Left lung (tissue), 10 donors: ENCODE data around the gene HUS1B. TPM values are rescaled to one million over a fixed set of nuclear protein-coding genes. Genes with fewer than 3 reads are reported as not detected.

Experiments
- ATAC-seq: fragments of 200-7000 bp; cut with Tn5 transposase; one replicate; pipeline ENCODE4 v1.9.1; 2020; ENCODE audit warnings: moderate library complexity
- DNase-seq, 4 donors: peaks; one replicate each; pipeline ENCODE4 v3.0.0-alpha.2; 2013 to 2020
- H3K27ac ChIP-seq, 2 donors: fragments of 200-600 bp; sonication (generic) in 1 of 2; one replicate each; pipeline versions ENCODE4 v1.5.0 to v1.8.0; 2020 to 2021
- H3K27me3 ChIP-seq, 2 donors: fragments of 200-600 bp; sonication (generic) in 1 of 2; one replicate each; pipeline versions ENCODE4 v1.5.0 to v1.8.0; 2020 to 2021
- H3K36me3 ChIP-seq, 2 donors: fragments of 200-600 bp; sonication (generic) in 1 of 2; one replicate each; pipeline versions ENCODE4 v1.5.0 to v1.8.0; 2020 to 2021
- H3K4me1 ChIP-seq, 2 donors: fragments of 200-600 bp; one replicate each; pipeline ENCODE4 v1.8.0; 2021
- H3K4me3 ChIP-seq, 2 donors: fragments of 200-600 bp; sonication (generic) in 1 of 2; one replicate each; pipeline versions ENCODE4 v1.5.0 to v1.8.0; 2020 to 2021; ENCODE audit warnings: mild to moderate bottlenecking in 1 of 2
- H3K9me3 ChIP-seq, 2 donors: fragments of 200-600 bp; sonication (generic) in 1 of 2; one replicate each; pipeline versions ENCODE4 v1.5.0 to v1.8.0; 2020 to 2021
- CTCF ChIP-seq, 2 donors: fragments of 200-600 bp; sonication (generic) in 1 of 2; IDR thresholded peaks; one replicate each; pipeline versions ENCODE4 v1.5.0 to v1.8.0; 2021; ENCODE audit warnings: antibody characterized with exemption in 2 of 2
- intact Hi-C, 2 donors: fragments of 100-400 bp; cut with DNase I; formaldehyde crosslinking; loops; one replicate each; pipeline versions ENCODE4 v1.11.2 to v1.14.2; 2022
- polyA plus RNA-seq, 6 donors: library from polyadenylated mRNA; unstranded; fragments of 120-200 nt; gene quantifications; one replicate each; pipeline ENCODE4 v1.2.1, GENCODE V29; 2013; ENCODE audit not compliant: insufficient read length in 6 of 6
- total RNA-seq, 2 donors: library from RNA; stranded (reverse); fragmentation: NEBNext Ultra II Directional; extraction: Animal tissue kit (Norgen Biotek cat#: 25700); gene quantifications; one replicate each; pipeline ENCODE4 v1.2.1, GENCODE V29; 2021
- donor health status: DM: no; HTN: yes; CAD: no.
- donor health status: DM: no; HTN: no; CAD: no.

Gene HUS1B
- total and polyA plus RNA-seq, 8 donors = 0.20 to 1.2 (median 0.44) TPM; not detected in 1

- Histone ChIP-seq H3K27ac (no peak overlapping the region), H3K4me3 (no peak overlapping the region), H3K9me3 (no peaks in the 10 kb centered on the region), H3K36me3 (peaks cover 0 to 27% of the 10 kb centered on the region in 2 donors), H3K4me1 (no peaks in the 10 kb centered on the region), H3K27me3 (no peaks in the 10 kb centered on the region)
- ATAC-seq (no peak), DNase-seq (no peak)
- no peak for TF ChIP-seq CTCF (IDR thresholded peaks at IDR 0.05)
- intact Hi-C loops = no loop called here
These were observed 20.4 kb downstream of the HUS1B start for GRCh38 chr6:636488-636887.

- Histone ChIP-seq H3K9me3 (no peaks in the 10 kb centered on the region), H3K27ac (no peak overlapping the region), H3K27me3 (no peaks in the 10 kb centered on the region), H3K4me3 (no peak overlapping the region), H3K4me1 (no peaks in the 10 kb centered on the region), H3K36me3 (peaks cover 0 to 27% of the 10 kb centered on the region in 2 donors)
- ATAC-seq (no peak), DNase-seq (no peak)
- intact Hi-C loops = no loop called here
- no peak for TF ChIP-seq CTCF (IDR thresholded peaks at IDR 0.05)
These were observed 21.7 kb downstream of the HUS1B start for GRCh38 chr6:635233-635632.

GRCh38 chr6:633611-634010, 23.3 kb downstream of the HUS1B start:
- H3K9me3 ChIP-seq = no peaks in the 10 kb centered on the region
- H3K4me1 ChIP-seq = no peaks in the 10 kb centered on the region
- peaks cover 0 to 27% of the 10 kb centered on the region in 2 donors for H3K36me3 ChIP-seq
- no peak overlapping the region for H3K4me3 ChIP-seq
- DNase-seq = no peak
- no peak for TF ChIP-seq CTCF (IDR thresholded peaks at IDR 0.05)
- intact Hi-C loops = no loop called here
- no peaks in the 10 kb centered on the region for H3K27me3 ChIP-seq
- ATAC-seq = no peak
- H3K27ac ChIP-seq = no peak overlapping the region

GRCh38 chr6:628766-629165, 28.1 kb downstream of the HUS1B start:
- intact Hi-C loops = no loop called here
- no peak for TF ChIP-seq CTCF (IDR thresholded peaks at IDR 0.05)
- ATAC-seq = no peak
- no peaks in the 10 kb centered on the region for H3K27me3 ChIP-seq
- no peaks in the 10 kb centered on the region for H3K4me1 ChIP-seq
- no peaks in the 10 kb centered on the region for H3K9me3 ChIP-seq
- H3K36me3 ChIP-seq = peaks cover 0 to 8% of the 10 kb centered on the region in 2 donors
- DNase-seq = no peak
- no peak overlapping the region for H3K4me3 ChIP-seq
- no peak overlapping the region for H3K27ac ChIP-seq

- TF ChIP-seq CTCF (IDR thresholded peaks at IDR 0.05) = no peak
- Histone ChIP-seq H3K27ac (no peak overlapping the region), H3K4me3 (no peak overlapping the region), H3K36me3 (peaks cover 0 to 7% of the 10 kb centered on the region in 2 donors), H3K4me1 (no peaks in the 10 kb centered on the region), H3K9me3 (no peaks in the 10 kb centered on the region), H3K27me3 (no peaks in the 10 kb centered on the region)
- intact Hi-C loops = no loop called here
- DNase-seq (no peak), ATAC-seq (no peak)
These were observed 30.7 kb downstream of the HUS1B start for GRCh38 chr6:626236-626635.
